ENCODE measurements around the gene RAB3IL1. TPM values are rescaled to one million over a fixed set of nuclear protein-coding genes. Genes with fewer than 3 reads are reported as not detected.

The RAB3IL1 gene
- total and polyA plus RNA-seq, 9 of the 15 experiments (the other 6 are each of a cell fraction or from before 2014, with no cell fraction given): 0.15 to 42.6 (median 15.5) TPM

DNA sequence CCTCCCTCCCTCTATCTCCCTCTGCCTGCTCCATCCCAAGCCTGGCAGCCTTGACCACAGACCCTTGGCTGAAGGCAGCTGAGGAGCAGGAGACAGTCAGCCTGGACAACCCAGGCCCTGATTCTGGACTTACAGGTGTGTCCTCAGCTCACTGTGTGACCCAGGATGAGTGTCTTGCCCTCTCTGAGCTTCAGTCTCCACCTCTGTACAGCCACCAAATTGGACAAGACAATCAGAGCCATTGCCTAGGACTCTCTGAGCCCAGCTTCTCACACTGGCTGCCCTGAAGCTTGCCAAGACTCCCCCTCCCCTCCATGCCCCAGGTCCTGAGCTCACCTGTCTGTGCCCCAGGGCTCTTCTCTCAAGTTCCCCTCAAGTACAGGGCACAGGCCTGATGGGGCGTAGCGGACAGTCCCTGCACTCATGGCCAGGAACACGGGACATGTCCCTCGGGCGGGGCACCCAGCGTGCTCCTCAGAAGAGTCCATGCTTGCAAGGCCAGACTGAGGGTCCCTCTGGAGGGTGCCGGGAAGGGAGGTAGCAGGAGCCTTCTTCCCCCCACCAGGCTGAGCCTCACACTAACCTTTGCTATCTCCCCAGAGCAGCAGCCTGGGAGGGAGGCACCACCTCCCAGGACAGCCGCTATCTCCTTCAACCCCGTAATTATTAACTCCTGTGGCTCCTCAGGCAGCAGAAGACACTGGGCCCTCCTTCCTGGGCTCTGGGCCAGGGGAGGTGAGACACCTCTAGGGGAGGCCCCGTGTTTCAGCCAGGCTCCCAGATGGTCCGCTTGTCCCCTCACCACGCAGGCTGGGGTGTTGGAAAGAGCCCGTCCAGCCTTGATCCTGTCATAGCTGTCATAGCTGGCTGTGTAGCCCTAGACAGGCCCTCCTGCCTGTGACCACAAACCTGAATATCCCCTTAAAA is 2.6 kb upstream of the RAB3IL1 start (continued):
- peak; percentile 91 for TF ChIP-seq MECOM (CRISPR knock-in tag; IDR thresholded peaks at IDR 0.05)
- TF ChIP-seq ETV1 (tag; conservative IDR thresholded peaks at IDR 0.05; ENCODE audit: low read depth): no peak
- TF ChIP-seq, protein P1, sequence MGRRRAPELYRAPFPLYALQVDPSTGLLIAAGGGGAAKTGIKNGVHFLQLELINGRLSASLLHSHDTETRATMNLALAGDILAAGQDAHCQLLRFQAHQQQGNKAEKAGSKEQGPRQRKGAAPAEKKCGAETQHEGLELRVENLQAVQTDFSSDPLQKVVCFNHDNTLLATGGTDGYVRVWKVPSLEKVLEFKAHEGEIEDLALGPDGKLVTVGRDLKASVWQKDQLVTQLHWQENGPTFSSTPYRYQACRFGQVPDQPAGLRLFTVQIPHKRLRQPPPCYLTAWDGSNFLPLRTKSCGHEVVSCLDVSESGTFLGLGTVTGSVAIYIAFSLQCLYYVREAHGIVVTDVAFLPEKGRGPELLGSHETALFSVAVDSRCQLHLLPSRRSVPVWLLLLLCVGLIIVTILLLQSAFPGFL (CRISPR knock-in tag; IDR thresholded peaks at IDR 0.05): no peak
- TF ChIP-seq, protein P2, sequence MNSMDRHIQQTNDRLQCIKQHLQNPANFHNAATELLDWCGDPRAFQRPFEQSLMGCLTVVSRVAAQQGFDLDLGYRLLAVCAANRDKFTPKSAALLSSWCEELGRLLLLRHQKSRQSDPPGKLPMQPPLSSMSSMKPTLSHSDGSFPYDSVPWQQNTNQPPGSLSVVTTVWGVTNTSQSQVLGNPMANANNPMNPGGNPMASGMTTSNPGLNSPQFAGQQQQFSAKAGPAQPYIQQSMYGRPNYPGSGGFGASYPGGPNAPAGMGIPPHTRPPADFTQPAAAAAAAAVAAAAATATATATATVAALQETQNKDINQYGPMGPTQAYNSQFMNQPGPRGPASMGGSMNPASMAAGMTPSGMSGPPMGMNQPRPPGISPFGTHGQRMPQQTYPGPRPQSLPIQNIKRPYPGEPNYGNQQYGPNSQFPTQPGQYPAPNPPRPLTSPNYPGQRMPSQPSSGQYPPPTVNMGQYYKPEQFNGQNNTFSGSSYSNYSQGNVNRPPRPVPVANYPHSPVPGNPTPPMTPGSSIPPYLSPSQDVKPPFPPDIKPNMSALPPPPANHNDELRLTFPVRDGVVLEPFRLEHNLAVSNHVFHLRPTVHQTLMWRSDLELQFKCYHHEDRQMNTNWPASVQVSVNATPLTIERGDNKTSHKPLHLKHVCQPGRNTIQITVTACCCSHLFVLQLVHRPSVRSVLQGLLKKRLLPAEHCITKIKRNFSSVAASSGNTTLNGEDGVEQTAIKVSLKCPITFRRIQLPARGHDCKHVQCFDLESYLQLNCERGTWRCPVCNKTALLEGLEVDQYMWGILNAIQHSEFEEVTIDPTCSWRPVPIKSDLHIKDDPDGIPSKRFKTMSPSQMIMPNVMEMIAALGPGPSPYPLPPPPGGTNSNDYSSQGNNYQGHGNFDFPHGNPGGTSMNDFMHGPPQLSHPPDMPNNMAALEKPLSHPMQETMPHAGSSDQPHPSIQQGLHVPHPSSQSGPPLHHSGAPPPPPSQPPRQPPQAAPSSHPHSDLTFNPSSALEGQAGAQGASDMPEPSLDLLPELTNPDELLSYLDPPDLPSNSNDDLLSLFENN (IDR thresholded peaks at IDR 0.05; ENCODE audit: low read depth in 2 of 2, low read length in 2 of 2): peak in 1 of 2 experiments; percentile 85; a peak in 1 of 4 replicates
- peak; percentile 47; the same call in 1 of the 2 replicates for TF ChIP-seq TARDBP (IDR thresholded peaks at IDR 0.05)
- peak; percentile 93 for TF ChIP-seq FOXP1 (CRISPR knock-in tag; IDR thresholded peaks at IDR 0.05)
- no peak for TF ChIP-seq ZNF696 (CRISPR knock-in tag; conservative IDR thresholded peaks at IDR 0.05)
- no peak for TF ChIP-seq POLR3A (IDR thresholded peaks at IDR 0.05; ENCODE audit: borderline replicate concordance, extremely low read depth, insufficient read depth, insufficient read length)
- TF ChIP-seq STAT5B (CRISPR knock-in tag; IDR thresholded peaks at IDR 0.05): no peak
- TF ChIP-seq ZBTB1 (CRISPR knock-in tag; IDR thresholded peaks at IDR 0.05; ENCODE audit: borderline replicate concordance, low read depth): no peak
- peak; percentile 32 for TF ChIP-seq ZFX (CRISPR knock-in tag; IDR thresholded peaks at IDR 0.05)
- TF ChIP-seq BHLHE40 (IDR thresholded peaks at IDR 0.05; ENCODE audit: low read length): peak; percentile 58
- peak; percentile 73; the same call in 1 of the 2 replicates for TF ChIP-seq MYNN (IDR thresholded peaks at IDR 0.05)
- no peak for TF ChIP-seq MYNN (CRISPR knock-in tag; IDR thresholded peaks at IDR 0.05)
- no peak for TF ChIP-seq NCOA2 (IDR thresholded peaks at IDR 0.05; ENCODE audit: partially characterized antibody in 2 of 2)
- TF ChIP-seq CEBPB (tag; IDR thresholded peaks at IDR 0.05): no peak
- TF ChIP-seq CBX1 (IDR thresholded peaks at IDR 0.05; ENCODE audit: low read depth): 0 out of 2 replicates have a peak, but pooled peaks have one; percentile 48
- peak; percentile 57; the same call in 1 of the 2 replicates for TF ChIP-seq TRIM28 (IDR thresholded peaks at IDR 0.05)
- TF ChIP-seq HDGF (IDR thresholded peaks at IDR 0.05): 0 out of 2 replicates have a peak, but pooled peaks have one; percentile 89
- TF ChIP-seq TEAD1 (CRISPR knock-in tag; IDR thresholded peaks at IDR 0.05): peak in 1 of 2 experiments; percentile 53; a peak in 1 of 4 replicates
- TF ChIP-seq PCBP1 (IDR thresholded peaks at IDR 0.05; ENCODE audit: low read depth, low read length, poor library complexity, severe bottlenecking): no peak
- TF ChIP-seq NCOA4 (IDR thresholded peaks at IDR 0.05; ENCODE audit: partially characterized antibody): peak; percentile 7
- TF ChIP-seq LEF1 (IDR thresholded peaks at IDR 0.05): peak; percentile 56; the same call in 1 of the 2 replicates
- TF ChIP-seq PHF20 (IDR thresholded peaks at IDR 0.05; ENCODE audit: partially characterized antibody): peak; percentile 36
- TF ChIP-seq CXXC5 (CRISPR knock-in tag; IDR thresholded peaks at IDR 0.05): peak; percentile 74

Data from K562 (cell line).